Smooth muscle cell (in vitro differentiated cells): ENCODE results near the gene PRKX. TPM values are rescaled to one million over a fixed set of nuclear protein-coding genes. Genes with fewer than 3 reads are reported as not detected.
"Not testable (repeated sequence)": the region's sequence is repeated elsewhere in the genome, so short reads cannot be mapped to it uniquely, and the experiment has no call there.

Source experiments
- DNase-seq: peaks from one replicate; lab custom pipeline; 2025; ENCODE audit not compliant: unreplicated experiment; lab: John Stamatoyannopoulos, UW
- H2AFZ ChIP-seq: fragments of 200-600 bp; sonication (generic); 2 replicates; pipeline ENCODE4 v1.6.0; 2016; ENCODE audit warnings: antibody characterized with exemption, low read depth, mild to moderate bottlenecking
- H3F3A ChIP-seq: fragments of 200-600 bp; sonication (generic); 2 replicates; pipeline ENCODE4 v1.6.0; 2017; ENCODE audit warnings: antibody characterized with exemption, low read depth
- H3K27ac ChIP-seq: fragments of 200-600 bp; sonication (generic); 2 replicates; pipeline ENCODE4 v1.5.1; 2016; ENCODE audit warnings: low read depth, mild to moderate bottlenecking
- H3K27me3 ChIP-seq: fragments of 200-600 bp; sonication (generic); 2 replicates; pipeline ENCODE4 v1.6.1; 2016; ENCODE audit warnings: low read depth, mild to moderate bottlenecking
- H3K36me3 ChIP-seq: fragments of 200-600 bp; sonication (generic); 2 replicates; pipeline ENCODE4 v1.5.1; 2016; ENCODE audit warnings: low read depth
- H3K4me1 ChIP-seq: fragments of 200-600 bp; sonication (generic); 2 replicates; pipeline ENCODE4 v1.5.1; 2016; ENCODE audit warnings: low read depth
- H3K4me2 ChIP-seq: fragments of 200-600 bp; sonication (generic); 2 replicates; pipeline ENCODE4 v1.6.0; 2016; ENCODE audit warnings: mild to moderate bottlenecking
- H3K4me3 ChIP-seq: fragments of 200-600 bp; sonication (generic); 2 replicates; pipeline ENCODE4 v1.5.1; 2016; ENCODE audit warnings: mild to moderate bottlenecking
- H3K79me2 ChIP-seq: fragments of 200-600 bp; sonication (generic); 2 replicates; pipeline ENCODE4 v1.6.0; 2016; ENCODE audit warnings: low read depth, mild to moderate bottlenecking
- H3K9ac ChIP-seq: fragments of 200-600 bp; sonication (generic); 2 replicates; pipeline ENCODE4 v1.6.0; 2016; ENCODE audit warnings: low read depth
- H3K9me3 ChIP-seq: fragments of 200-600 bp; sonication (generic); replicated peaks from 2 replicates; pipeline ENCODE4 v1.5.1; 2016; ENCODE audit warnings: low read depth
- H4K20me1 ChIP-seq: fragments of 200-600 bp; sonication (generic); 2 replicates; pipeline ENCODE4 v1.6.0; 2016; ENCODE audit warnings: low read depth
- WGBS: methylation state at CpG from one replicate; pipeline ENCODE4 v1.1.7; 2016; ENCODE audit warnings: low lambda C conversion rate; 5-methylcytosine and 5-hydroxymethylcytosine counted together
- polyA plus RNA-seq: library from polyadenylated mRNA; unstranded; fragments of >200 nt; fragmentation: Nextera tagmentation; extraction: Ambion mirVana; gene quantifications from 2 replicates; pipeline ENCODE4 v1.2.1, GENCODE V29; 2016
- total RNA-seq: library from RNA; depleted of rRNA; stranded (reverse); fragments of >200 nt; gene quantifications from 2 replicates; pipeline ENCODE4 v1.2.3, GENCODE V29; 2014
- TF ChIP-seq, protein P1 (sequence below): fragments of 200-600 bp; sonication (generic); IDR thresholded peaks from 2 replicates; pipeline ENCODE4 v1.5.1; 2017; ENCODE audit warnings: borderline replicate concordance, mild to moderate bottlenecking, antibody characterized with exemption; ENCODE audit not compliant: insufficient read depth, poor library complexity, severe bottlenecking

Gene PRKX
- total and polyA plus RNA-seq, 2 experiments from 2014 or later = 9.5 to 10.1 TPM

- Histone ChIP-seq H4K20me1 (peaks cover 32% of the 10 kb centered on the region), H3K36me3 (no peaks in the 10 kb centered on the region), H3K4me1 (no peaks in the 10 kb centered on the region), H3K4me2 (no peak overlapping the region), H2AFZ (no peak overlapping the region), H3K9ac (no peak overlapping the region), H3K27ac (no peak overlapping the region), H3K9me3 (no peaks in the 10 kb centered on the region), H3K4me3 (no peak overlapping the region), H3K27me3 (no peaks in the 10 kb centered on the region), H3K79me2 (no peaks in the 10 kb centered on the region), H3F3A (no peaks in the 10 kb centered on the region)
- no peak for DNase-seq
- TF ChIP-seq, protein P1, sequence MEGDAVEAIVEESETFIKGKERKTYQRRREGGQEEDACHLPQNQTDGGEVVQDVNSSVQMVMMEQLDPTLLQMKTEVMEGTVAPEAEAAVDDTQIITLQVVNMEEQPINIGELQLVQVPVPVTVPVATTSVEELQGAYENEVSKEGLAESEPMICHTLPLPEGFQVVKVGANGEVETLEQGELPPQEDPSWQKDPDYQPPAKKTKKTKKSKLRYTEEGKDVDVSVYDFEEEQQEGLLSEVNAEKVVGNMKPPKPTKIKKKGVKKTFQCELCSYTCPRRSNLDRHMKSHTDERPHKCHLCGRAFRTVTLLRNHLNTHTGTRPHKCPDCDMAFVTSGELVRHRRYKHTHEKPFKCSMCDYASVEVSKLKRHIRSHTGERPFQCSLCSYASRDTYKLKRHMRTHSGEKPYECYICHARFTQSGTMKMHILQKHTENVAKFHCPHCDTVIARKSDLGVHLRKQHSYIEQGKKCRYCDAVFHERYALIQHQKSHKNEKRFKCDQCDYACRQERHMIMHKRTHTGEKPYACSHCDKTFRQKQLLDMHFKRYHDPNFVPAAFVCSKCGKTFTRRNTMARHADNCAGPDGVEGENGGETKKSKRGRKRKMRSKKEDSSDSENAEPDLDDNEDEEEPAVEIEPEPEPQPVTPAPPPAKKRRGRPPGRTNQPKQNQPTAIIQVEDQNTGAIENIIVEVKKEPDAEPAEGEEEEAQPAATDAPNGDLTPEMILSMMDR = no peak
- 77% methylated on average over 3 of the region's 3 CpGs for WGBS
Measured at GRCh38 chrX:3690140-3690539, 23.3 kb downstream of the PRKX start.

- H4K20me1 ChIP-seq = peaks cover 16% of the 10 kb centered on the region
- not testable (repeated sequence) for H3K79me2 ChIP-seq
Measured at GRCh38 chrX:3683236-3683635, 30.2 kb downstream of the PRKX start.

DNA sequence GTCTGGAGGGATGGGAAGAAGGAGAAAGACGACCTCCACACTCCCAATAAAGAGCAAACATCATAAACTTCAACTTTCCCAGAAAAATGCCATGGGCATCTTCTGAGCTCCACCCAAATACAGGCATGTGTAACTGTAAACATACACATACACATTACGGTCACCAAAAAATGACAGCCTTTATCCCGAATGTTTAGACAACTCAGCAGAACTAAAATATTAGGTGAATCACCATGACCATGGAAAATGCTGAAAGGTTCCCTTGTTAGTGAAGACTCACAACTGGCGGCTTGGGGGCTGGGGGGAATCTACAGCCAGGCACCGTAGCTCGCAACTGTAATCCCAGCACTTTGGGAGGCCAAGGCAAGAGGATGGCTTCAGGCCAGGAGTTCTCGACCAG, 33.0 kb downstream of the PRKX start:
- Histone ChIP-seq H3K9ac (no peak overlapping the region), H3K36me3 (no peaks in the 10 kb centered on the region), H3K4me3 (no peak overlapping the region), H3F3A (no peaks in the 10 kb centered on the region), H3K27me3 (no peaks in the 10 kb centered on the region), H3K4me1 (no peaks in the 10 kb centered on the region), H3K4me2 (no peak overlapping the region), H3K79me2 (no peaks in the 10 kb centered on the region), H4K20me1 (peaks cover 11% of the 10 kb centered on the region), H2AFZ (no peak overlapping the region), H3K27ac (no peak overlapping the region), H3K9me3 (no peaks in the 10 kb centered on the region)
- TF ChIP-seq, protein P1 = no peak
- 76% methylated on average over 7 of the region's 7 CpGs for WGBS
- DNase-seq = no peak

More at GRCh38 chrX:3683236-3683635, 30.2 kb downstream of the PRKX start:
- not testable (repeated sequence) for H3K9ac ChIP-seq, H3K4me3 ChIP-seq, H3K27me3 ChIP-seq, H3K4me1 ChIP-seq, H3K9me3 ChIP-seq, H2AFZ ChIP-seq, DNase-seq, H3K4me2 ChIP-seq, H3F3A ChIP-seq, H3K27ac ChIP-seq, H3K36me3 ChIP-seq
- WGBS = 76% methylated on average over 7 of the region's 7 CpGs

DNA sequence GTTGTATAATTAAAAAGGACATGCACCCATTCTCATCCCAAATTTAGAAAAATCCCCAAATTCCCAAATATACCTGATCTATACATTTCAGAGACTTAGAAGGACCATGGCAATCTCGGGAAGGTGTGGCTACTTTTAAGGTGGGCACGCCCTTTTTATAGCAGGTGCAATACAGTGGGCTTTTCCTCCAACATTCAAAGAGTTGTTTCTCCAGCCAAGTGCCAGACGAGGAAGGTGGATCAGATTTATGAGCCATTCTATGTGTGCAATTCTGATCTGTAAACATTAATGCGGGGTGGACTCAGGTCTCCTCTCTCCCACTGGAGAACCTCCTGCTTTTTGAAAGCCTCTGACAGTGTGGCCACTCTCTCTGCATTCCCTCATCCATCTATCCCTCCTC, 33.8 kb downstream of the PRKX start:
- TF ChIP-seq, protein P1 = no peak
- H3K4me3 ChIP-seq = no peak overlapping the region
- no peaks in the 10 kb centered on the region for H3K36me3 ChIP-seq
- H4K20me1 ChIP-seq = peaks cover 11% of the 10 kb centered on the region
- H3K79me2 ChIP-seq = no peaks in the 10 kb centered on the region
- WGBS = 85% methylated on average over 4 of the region's 4 CpGs
- H2AFZ ChIP-seq = no peak overlapping the region
- H3K27me3 ChIP-seq = no peaks in the 10 kb centered on the region
- H3F3A ChIP-seq = no peaks in the 10 kb centered on the region
- no peak overlapping the region for H3K9ac ChIP-seq
- no peaks in the 10 kb centered on the region for H3K9me3 ChIP-seq
- H3K4me1 ChIP-seq = no peaks in the 10 kb centered on the region
- no peak for DNase-seq
- H3K4me2 ChIP-seq = no peak overlapping the region
- H3K27ac ChIP-seq = no peak overlapping the region
